ENCODE results near the gene ACP1. TPM values are rescaled to one million over a fixed set of nuclear protein-coding genes. Genes with fewer than 3 reads are reported as not detected.

Gene ACP1
- polyA plus RNA-seq, 1 of the 3 experiments (the other 2 are of a cell fraction), result 88.9 TPM

GRCh38 chr2:278927-279320 lies 14.2 kb downstream of the ACP1 start:
- no peaks in the 10 kb centered on the region for H3K9me3 ChIP-seq
- H2AFZ ChIP-seq (ENCODE audit: low read depth), result no peak overlapping the region
- no peak overlapping the region for H3K4me2 ChIP-seq
- DNase-seq, result no peak
- H4K20me1 ChIP-seq (ENCODE audit: insufficient read depth), result peaks cover 8% of the 10 kb centered on the region; the same call in 1 of the 2 replicates
- peaks cover 49 to 93% of the 10 kb centered on the region in 2 experiments for H3K36me3 ChIP-seq (replicated peaks in 1 of 2; ENCODE audit: control insufficient read depth in 1 of 2, insufficient read depth in 2 of 2, low read length in 1 of 2)
- no peaks in the 10 kb centered on the region for H3K27me3 ChIP-seq (ENCODE audit: insufficient read depth)
- no peaks in the 10 kb centered on the region for H3K4me1 ChIP-seq (ENCODE audit: control insufficient read depth in 1 of 2, insufficient read depth in 2 of 2, low read depth in 1 of 2, low read length in 1 of 2)
- no peaks in the 10 kb centered on the region for H3K9me2 ChIP-seq
- WGBS (ENCODE audit: low lambda C conversion rate), result 92% methylated on average over 4 of the region's 4 CpGs
- POLR2A ChIA-PET, result no interaction called here
- no peak overlapping the region for H3K9ac ChIP-seq
- H3K27ac ChIP-seq (ENCODE audit: low read depth in 2 of 2, low read length in 1 of 2), result no peak overlapping the region
- peaks cover 41% of the 10 kb centered on the region for H3K79me2 ChIP-seq (ENCODE audit: insufficient read depth)
- CTCF ChIA-PET, result interaction anchor here (0.6 to 1.4 kb wide), 2 partner anchors 11 to 53 kb away, joined by 3 to 6 read pairs; no protein-coding TSS in a partner anchor
- H3K4me3 ChIP-seq (ENCODE audit: low read depth in 2 of 2, low read length in 1 of 2), result no peak overlapping the region
- TF ChIP-seq CTCF (IDR thresholded peaks at IDR 0.05) (no peak), PBX3 (IDR thresholded peaks at IDR 0.05) (no peak), NFIC (IDR thresholded peaks at IDR 0.05; ENCODE audit: borderline replicate concordance) (no peak), USF1 (IDR thresholded peaks at IDR 0.05; ENCODE audit: borderline replicate concordance, low read depth) (no peak), MAX (IDR thresholded peaks at IDR 0.05; ENCODE audit: low read depth) (no peak), RFX5 (IDR thresholded peaks at IDR 0.05; ENCODE audit: low read length) (no peak), FOXM1 (IDR thresholded peaks at IDR 0.05; ENCODE audit: low read depth) (no peak), SIN3A (IDR thresholded peaks at IDR 0.05; ENCODE audit: borderline replicate concordance, low read depth, low read length) (no peak), JUND (IDR thresholded peaks at IDR 0.05) (no peak), USF2 (IDR thresholded peaks at IDR 0.05; ENCODE audit: borderline replicate concordance, low read depth, low read length) (no peak), ZBTB33 (IDR thresholded peaks at IDR 0.05; ENCODE audit: borderline replicate concordance, low read depth) (no peak), TCF12 (IDR thresholded peaks at IDR 0.05) (no peak), ELF1 (IDR thresholded peaks at IDR 0.05) (no peak), MXI1 (IDR thresholded peaks at IDR 0.05; ENCODE audit: low read depth, low read length) (no peak), CHD2 (IDR thresholded peaks at IDR 0.05; ENCODE audit: low read length, partially characterized antibody) (no peak)
- no peaks in the 10 kb centered on the region for H3F3A ChIP-seq (replicated peaks; ENCODE audit: insufficient read depth)
